OCI-LY7 (cell line): ENCODE measurements around the gene ANKS4B. TPM values are rescaled to one million over a fixed set of nuclear protein-coding genes. Genes with fewer than 3 reads are reported as not detected.
"Not testable (repeated sequence)": the region's sequence is repeated elsewhere in the genome, so short reads cannot be mapped to it uniquely, and the experiment has no call there.

Experiments used
- BruUV-seq: library from RNA; stranded (reverse); fragments of 400-500 nt; replicated peaks from 2 replicates; lab custom pipeline; 2021; lab: Mats Ljungman, UMichigan
- CTCF ChIA-PET: fragments of 300-600 bp; sonication (Branson Sonifier 250); formaldehyde crosslinking; loops from one replicate; lab custom pipeline; 2022; ENCODE audit warnings: antibody characterized with exemption; ENCODE audit not compliant: unreplicated experiment; lab: Charles Lee
- POLR2A ChIA-PET: fragments of 300-600 bp; sonication (Branson Sonifier 250); formaldehyde crosslinking; loops from one replicate; lab custom pipeline; 2022; ENCODE audit warnings: antibody characterized with exemption; lab: Charles Lee
- DNase-seq: peaks from one replicate; pipeline ENCODE4 v3.0.0-alpha.2; 2015; ENCODE audit warnings: low spot score
- H2AFZ ChIP-seq: fragments of 200-600 bp; sonication (generic), shearing (Covaris generic); 2 replicates; pipeline ENCODE4 v1.6.1; 2014; ENCODE audit warnings: mild to moderate bottlenecking, antibody characterized with exemption, low read length, moderate library complexity
- H3K27ac ChIP-seq: fragments of 200-600 bp; sonication (generic); 2 replicates; pipeline ENCODE4 v1.5.1; 2014; ENCODE audit warnings: mixed run types, low read depth, mild to moderate bottlenecking, moderate library complexity, low read length, inconsistent platforms; ENCODE audit not compliant: poor library complexity, severe bottlenecking
- H3K36me3 ChIP-seq: fragments of 200-600 bp; sonication (generic); 2 replicates; pipeline ENCODE4 v1.6.1; 2014; ENCODE audit warnings: mild to moderate bottlenecking, antibody characterized with exemption, low read length, moderate library complexity, mixed read lengths; ENCODE audit not compliant: insufficient read depth
- H3K4me1 ChIP-seq: fragments of 200-600 bp; sonication (generic); 2 replicates; pipeline ENCODE4 v1.5.1; 2014; ENCODE audit warnings: mild to moderate bottlenecking, low read length; ENCODE audit not compliant: insufficient read depth, poor library complexity, severe bottlenecking
- H3K4me2 ChIP-seq: fragments of 200-600 bp; sonication (generic); 2 replicates; pipeline ENCODE4 v1.6.1; 2014; ENCODE audit warnings: mild to moderate bottlenecking, low read length
- H3K4me3 ChIP-seq: fragments of 200-600 bp; sonication (generic); 2 replicates; pipeline ENCODE4 v1.5.1; 2014; ENCODE audit warnings: mild to moderate bottlenecking, low read depth, low read length; ENCODE audit not compliant: poor library complexity, severe bottlenecking
- H3K79me2 ChIP-seq: fragments of 200-600 bp; sonication (generic); 2 replicates; pipeline ENCODE4 v1.6.1; 2016; ENCODE audit warnings: low read depth, mild to moderate bottlenecking, low read length, moderate library complexity, mixed read lengths; ENCODE audit not compliant: insufficient read depth
- H3K9me2 ChIP-seq: fragments of 200-600 bp; sonication (generic); 2 replicates; pipeline ENCODE4 v1.6.1; 2016; ENCODE audit warnings: mild to moderate bottlenecking, low read length, mixed read lengths; ENCODE audit not compliant: insufficient read depth
- H3K9me3 ChIP-seq: fragments of 200-600 bp; sonication (generic); 2 replicates; pipeline ENCODE4 v1.6.1; 2014; ENCODE audit warnings: mild to moderate bottlenecking, mixed run types, low read length, mixed read lengths
- H4K20me1 ChIP-seq: fragments of 200-600 bp; sonication (generic); 2 replicates; pipeline ENCODE4 v1.6.1; 2014; ENCODE audit warnings: mild to moderate bottlenecking, antibody characterized with exemption, low read length, moderate library complexity, mixed read lengths; ENCODE audit not compliant: insufficient read depth
- EZH2phosphoT487 ChIP-seq: fragments of 200-600 bp; sonication (generic); IDR thresholded peaks from 2 replicates; pipeline ENCODE4 v1.6.1; 2018; ENCODE audit warnings: low read depth, borderline replicate concordance, mild to moderate bottlenecking, mixed run types, antibody characterized with exemption, low read length, moderate library complexity, mixed read lengths
- intact Hi-C: fragments of 100-400 bp; cut with micrococcal nuclease; formaldehyde crosslinking; loops from one replicate; pipeline ENCODE4 v1.10.0; 2022; ENCODE audit not compliant: unreplicated experiment
- total RNA-seq, 2 experiments: library from RNA; depleted of rRNA in 1 of 2; stranded (reverse); fragments of >200 nt in 1 of 2; shearing (Covaris generic) in 1 of 2; gene quantifications; 2 replicates each; pipeline ENCODE4 v1.2.3, GENCODE V29; 2014 to 2022
- TF ChIP-seq, protein P1 (sequence below): fragments of 200-600 bp; sonication (generic); conservative IDR thresholded peaks from 2 replicates; pipeline ENCODE4 v1.5.1; 2014; ENCODE audit warnings: mild to moderate bottlenecking, antibody characterized with exemption, low read length, moderate library complexity, mixed read lengths

ANKS4B gene
- total RNA-seq, 2 experiments from 2014 or later, result not detected

DNA sequence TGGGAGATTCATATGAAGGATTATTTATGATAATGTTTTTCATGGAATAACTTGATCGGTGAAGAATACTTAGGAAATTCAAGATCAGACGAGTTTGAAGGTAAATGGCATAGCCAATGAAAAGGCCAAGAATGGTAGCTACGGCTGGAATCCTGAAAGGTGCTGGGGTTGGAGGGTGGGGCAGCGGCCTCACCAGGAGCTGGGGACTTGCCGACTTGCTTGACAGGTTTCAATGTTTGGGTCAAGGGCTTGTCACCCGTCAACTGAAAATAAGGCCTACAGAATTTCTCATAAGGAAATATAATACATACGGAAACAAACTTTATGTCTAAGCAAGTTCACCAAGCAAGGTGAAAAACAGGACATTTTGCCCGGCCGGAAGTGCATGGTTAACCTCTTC is 34.7 kb downstream of the ANKS4B start:
- DNase-seq, result no peak
- H4K20me1 ChIP-seq, result no peaks in the 10 kb centered on the region
- no peak overlapping the region for H3K4me3 ChIP-seq
- H3K9me3 ChIP-seq, result no peaks in the 10 kb centered on the region
- no peak overlapping the region for H3K27ac ChIP-seq
- POLR2A ChIA-PET, result no interaction called here
- H3K4me1 ChIP-seq, result peaks cover 19% of the 10 kb centered on the region
- no TSS peak for BruUV-seq
- intact Hi-C loops, result no loop called here
- 0 out of 2 replicates have a peak overlapping the region, but pooled peaks have one; percentile 25 for H3K4me2 ChIP-seq
- H2AFZ ChIP-seq, result no peak overlapping the region
- no peak for TF ChIP-seq EZH2phosphoT487
- TF ChIP-seq, protein P1, sequence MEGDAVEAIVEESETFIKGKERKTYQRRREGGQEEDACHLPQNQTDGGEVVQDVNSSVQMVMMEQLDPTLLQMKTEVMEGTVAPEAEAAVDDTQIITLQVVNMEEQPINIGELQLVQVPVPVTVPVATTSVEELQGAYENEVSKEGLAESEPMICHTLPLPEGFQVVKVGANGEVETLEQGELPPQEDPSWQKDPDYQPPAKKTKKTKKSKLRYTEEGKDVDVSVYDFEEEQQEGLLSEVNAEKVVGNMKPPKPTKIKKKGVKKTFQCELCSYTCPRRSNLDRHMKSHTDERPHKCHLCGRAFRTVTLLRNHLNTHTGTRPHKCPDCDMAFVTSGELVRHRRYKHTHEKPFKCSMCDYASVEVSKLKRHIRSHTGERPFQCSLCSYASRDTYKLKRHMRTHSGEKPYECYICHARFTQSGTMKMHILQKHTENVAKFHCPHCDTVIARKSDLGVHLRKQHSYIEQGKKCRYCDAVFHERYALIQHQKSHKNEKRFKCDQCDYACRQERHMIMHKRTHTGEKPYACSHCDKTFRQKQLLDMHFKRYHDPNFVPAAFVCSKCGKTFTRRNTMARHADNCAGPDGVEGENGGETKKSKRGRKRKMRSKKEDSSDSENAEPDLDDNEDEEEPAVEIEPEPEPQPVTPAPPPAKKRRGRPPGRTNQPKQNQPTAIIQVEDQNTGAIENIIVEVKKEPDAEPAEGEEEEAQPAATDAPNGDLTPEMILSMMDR, result no peak
- CTCF ChIA-PET, result no interaction called here
- no peaks in the 10 kb centered on the region for H3K79me2 ChIP-seq
- no peaks in the 10 kb centered on the region for H3K9me2 ChIP-seq
- no peaks in the 10 kb centered on the region for H3K36me3 ChIP-seq

DNA sequence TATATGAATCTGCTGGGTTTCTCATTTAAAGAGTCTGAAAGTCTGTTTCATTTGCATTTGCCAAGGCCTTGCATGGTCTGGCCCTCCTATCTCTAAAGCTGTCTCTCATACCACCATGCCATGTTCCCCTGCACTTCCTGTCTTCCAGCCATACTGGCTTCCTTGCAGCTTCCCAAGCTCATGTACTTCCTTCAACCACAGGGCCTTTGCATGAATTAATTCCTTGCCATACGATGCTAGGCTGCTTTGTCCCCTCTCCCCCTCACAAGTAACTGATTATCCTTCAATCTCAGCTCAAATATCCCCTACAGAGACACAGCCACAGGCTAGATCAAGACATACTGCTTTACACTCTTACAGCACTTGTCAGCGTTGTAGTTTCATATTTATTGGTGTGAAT is 38.8 kb downstream of the ANKS4B start:
- no TSS peak for BruUV-seq

DNA sequence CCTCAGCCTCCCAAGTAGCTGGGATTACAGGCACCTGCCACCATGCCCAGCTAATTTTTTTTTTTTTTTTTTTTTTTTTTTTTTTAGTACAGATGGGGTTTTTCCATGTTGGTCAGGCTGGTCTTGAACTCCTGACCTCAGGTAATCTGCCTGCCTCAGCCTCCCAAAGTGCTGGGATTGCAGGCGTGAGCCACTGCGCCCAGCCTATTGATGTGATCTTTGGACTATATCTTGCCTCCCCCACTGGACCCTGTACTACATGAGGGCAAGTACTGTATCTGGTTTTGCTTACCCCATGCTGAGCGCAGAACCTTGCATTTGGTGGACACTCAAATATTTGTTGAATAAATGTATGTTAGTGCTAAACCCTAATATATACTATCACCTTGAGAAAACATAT is 39.3 kb downstream of the ANKS4B start:
- H3K9me2 ChIP-seq, H3K36me3 ChIP-seq, DNase-seq, H3K4me2 ChIP-seq, H3K79me2 ChIP-seq, H3K27ac ChIP-seq, H3K9me3 ChIP-seq, H4K20me1 ChIP-seq, H2AFZ ChIP-seq, BruUV-seq, H3K4me3 ChIP-seq, CTCF ChIA-PET: not testable (repeated sequence)
- POLR2A ChIA-PET, result interaction anchor here (0.5 to 0.9 kb wide), 3 partner anchors 26 to 301 kb away, joined by 3 read pairs; no protein-coding TSS in a partner anchor
- intact Hi-C loops, result loop anchor here (10.0 kb wide), 1 partner anchor 282 kb away; no protein-coding TSS in a partner anchor
- peaks cover 22% of the 10 kb centered on the region for H3K4me1 ChIP-seq

More for the DNA sequence above, 38.8 kb downstream of the ANKS4B start:
- Histone ChIP-seq H3K79me2 (no peaks in the 10 kb centered on the region), H3K27ac (no peak overlapping the region), H3K9me3 (no peaks in the 10 kb centered on the region), H3K4me1 (peaks cover 16% of the 10 kb centered on the region), H3K4me2 (no peak overlapping the region), H3K36me3 (no peaks in the 10 kb centered on the region), H3K9me2 (no peaks in the 10 kb centered on the region), H2AFZ (no peak overlapping the region), H3K4me3 (no peak overlapping the region), H4K20me1 (no peaks in the 10 kb centered on the region)
- TF ChIP-seq EZH2phosphoT487, result no peak
- TF ChIP-seq, protein P1, result no peak
- ChIA-PET POLR2A (interaction anchor here (0.9 kb wide), 1 partner anchor 26 kb away, joined by 3 read pairs; no protein-coding TSS in a partner anchor), CTCF (no interaction called here)
- no peak for DNase-seq
- intact Hi-C loops, result loop anchor here (10.0 kb wide), 1 partner anchor 283 kb away; no protein-coding TSS in a partner anchor
